ENCODE results near the gene ECM2.

- TF ChIP-seq CTCF (IDR thresholded peaks at IDR 0.05; ENCODE audit: borderline replicate concordance, extremely low read depth, low read length, poor library complexity, severe bottlenecking) (no peak), EZH2 (IDR thresholded peaks at IDR 0.05; ENCODE audit: borderline replicate concordance, low read depth, low read length, severe bottlenecking) (no peak)
Observed at GRCh38 chr9:92467041-92467440, 68.7 kb downstream of the ECM2 start.
